ENCODE measurements around the gene RNASEH2B.

The RNASEH2B gene, protein sequence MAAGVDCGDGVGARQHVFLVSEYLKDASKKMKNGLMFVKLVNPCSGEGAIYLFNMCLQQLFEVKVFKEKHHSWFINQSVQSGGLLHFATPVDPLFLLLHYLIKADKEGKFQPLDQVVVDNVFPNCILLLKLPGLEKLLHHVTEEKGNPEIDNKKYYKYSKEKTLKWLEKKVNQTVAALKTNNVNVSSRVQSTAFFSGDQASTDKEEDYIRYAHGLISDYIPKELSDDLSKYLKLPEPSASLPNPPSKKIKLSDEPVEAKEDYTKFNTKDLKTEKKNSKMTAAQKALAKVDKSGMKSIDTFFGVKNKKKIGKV

DNA sequence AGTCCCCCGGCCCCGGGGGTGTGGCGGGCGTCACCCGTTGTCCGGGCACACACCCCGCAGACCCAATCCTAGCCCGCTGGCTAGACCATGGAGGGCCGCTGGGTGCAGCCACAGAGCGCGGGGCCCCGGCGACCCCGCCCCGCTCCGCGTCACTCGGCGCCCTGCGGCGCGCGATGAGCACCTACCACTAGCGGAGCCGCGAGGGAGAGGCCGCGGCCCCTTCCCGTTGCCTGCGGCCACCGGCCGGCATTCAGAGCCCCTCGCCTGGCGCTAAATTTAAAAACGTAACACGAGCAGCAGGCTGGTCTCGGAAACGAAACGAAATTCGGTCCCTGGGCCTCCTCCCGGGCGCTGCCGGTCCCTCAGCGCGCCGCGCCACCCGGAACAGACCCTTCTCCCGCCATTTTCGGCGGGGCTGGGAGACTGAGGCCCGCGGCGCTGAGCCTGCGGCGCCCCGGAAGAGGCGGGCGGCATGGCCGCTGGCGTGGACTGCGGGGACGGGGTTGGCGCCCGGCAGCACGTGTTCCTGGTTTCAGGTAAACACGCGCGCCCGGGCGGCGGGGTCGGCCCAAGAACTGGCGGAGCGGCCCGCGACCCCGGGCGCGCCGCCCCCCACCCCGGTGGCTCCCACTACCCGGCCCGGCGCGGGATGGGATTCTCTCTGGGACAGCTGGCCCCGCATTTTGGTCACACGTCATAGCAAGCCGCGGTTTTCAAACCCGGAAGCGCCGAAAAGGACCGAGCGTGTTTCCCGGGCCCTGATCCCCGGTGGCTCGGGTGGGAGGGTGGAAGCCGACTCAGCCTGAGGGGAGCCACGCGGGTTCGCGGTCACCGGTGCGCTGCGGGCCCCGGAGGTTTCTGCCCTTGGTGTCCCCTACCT, at the start of gene RNASEH2B:
RNASEH2B (plus strand) TSS at position 187 of the 880 bp plus-strand sequence; CDS start at position 473, 286 bp downstream.
- peak; percentile 48 to 60 for DNase-seq

DNA sequence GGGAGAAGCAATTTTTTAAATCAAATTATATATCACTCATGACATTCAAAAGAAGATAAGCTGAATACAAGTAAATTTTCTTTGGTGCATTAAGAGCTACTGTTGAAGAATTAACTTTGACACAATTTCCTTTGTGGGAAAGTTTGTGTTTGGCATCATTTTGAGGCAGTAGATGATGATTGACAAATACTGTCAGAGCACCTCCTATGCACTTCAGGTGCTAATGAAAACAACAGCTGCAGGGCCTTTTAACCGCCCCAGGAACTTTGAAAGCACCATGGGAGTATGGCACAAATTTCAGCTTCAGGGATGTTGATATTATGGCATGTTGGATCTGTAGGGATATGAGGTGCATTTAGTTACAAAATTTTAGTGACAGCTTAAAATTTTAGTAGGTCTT, 45.1 kb upstream of the RNASEH2B start:
- no peak for DNase-seq

DNA sequence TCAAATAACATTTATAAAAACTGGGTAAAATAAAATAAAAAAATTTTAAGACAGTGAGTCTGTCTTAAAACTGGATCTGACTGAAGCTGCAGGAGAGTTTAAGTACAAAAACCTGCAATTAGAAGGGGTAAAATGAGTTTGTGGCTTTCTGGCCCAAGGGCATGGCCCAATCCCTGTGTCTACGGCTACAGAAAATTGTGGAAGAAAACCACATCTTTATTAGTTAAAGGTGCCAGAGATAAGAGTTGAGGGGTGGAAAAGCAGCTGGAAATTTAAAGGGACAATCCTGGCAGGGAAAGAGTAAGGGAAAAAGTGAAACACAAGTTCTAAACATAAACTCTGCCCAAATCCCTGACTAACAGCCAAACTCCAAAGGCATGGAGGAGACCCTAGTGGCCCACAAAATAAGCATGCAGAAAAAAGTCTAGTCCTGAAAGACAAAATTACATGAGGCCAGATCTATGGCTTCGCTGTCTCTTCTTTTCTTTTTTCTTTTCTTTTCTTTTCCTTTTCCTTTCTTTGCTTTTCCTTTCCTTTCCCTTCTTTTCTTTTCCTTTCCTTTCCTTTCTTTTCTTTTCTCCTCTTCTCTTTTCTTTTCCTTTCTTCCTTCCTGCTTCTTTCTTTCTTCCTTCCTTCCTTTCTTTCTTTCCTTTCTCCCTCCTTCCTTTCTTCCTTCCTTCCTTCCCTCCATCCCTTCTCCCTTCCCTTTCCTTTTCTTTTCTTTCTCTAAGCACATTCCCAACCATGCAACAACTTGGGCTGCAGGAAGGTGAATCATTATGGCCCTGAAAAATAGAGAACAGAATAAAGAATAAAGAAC, 42.6 kb upstream of the RNASEH2B start:
- DNase-seq, result no peak

DNA sequence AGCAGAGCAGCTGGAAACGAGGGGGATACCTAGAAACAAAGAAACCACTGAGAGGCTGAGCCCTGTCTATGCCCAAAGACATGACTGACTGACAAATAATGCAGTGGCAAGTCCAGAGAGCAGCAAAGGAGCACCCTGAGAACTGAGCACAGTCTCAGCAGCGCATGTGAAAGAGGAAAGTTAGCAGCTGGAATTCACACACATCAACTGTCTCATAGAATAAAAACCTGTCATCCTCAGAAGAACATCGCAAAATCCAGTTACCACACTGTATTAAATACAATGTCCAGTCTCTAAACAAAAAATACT, 42.0 kb upstream of the RNASEH2B start:
- no peak for DNase-seq

DNA sequence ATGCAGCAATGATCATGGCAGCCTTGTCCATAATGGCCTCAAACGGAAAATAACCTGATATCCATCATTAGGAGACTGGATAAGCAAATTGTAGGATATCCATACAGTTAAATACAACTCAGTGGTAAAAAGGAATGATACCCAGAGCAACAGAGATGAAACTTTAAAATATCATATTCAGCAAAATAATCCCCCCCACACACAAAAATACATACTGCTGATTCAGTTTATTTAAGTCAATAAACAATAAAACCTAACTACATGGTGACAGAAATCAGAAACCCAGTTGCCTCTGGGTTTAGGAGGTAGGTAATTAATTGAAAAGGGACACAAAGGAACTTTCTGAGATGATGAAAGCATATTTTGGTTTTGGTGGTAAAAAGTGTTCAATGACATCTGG, 38.2 kb upstream of the RNASEH2B start:
- DNase-seq, result no peak

DNA sequence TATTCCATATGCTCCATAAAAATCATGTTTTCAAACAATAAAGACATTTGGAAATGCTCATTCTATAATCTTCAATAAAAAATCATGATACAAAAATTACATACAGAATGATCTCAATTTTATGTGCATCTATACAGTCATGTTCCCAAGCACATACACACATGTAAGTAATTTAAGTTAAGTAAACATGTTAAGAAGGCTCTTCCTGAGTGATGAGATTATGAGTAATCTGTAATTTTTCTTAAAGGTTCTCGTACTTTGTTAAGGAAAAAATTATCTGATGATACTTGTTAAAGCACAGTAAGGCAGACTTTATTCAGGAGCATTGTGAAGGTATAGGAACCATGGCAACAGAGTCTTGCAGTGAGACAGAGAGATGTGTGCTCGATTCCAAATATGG, 36.1 kb upstream of the RNASEH2B start:
- no peak for DNase-seq

DNA sequence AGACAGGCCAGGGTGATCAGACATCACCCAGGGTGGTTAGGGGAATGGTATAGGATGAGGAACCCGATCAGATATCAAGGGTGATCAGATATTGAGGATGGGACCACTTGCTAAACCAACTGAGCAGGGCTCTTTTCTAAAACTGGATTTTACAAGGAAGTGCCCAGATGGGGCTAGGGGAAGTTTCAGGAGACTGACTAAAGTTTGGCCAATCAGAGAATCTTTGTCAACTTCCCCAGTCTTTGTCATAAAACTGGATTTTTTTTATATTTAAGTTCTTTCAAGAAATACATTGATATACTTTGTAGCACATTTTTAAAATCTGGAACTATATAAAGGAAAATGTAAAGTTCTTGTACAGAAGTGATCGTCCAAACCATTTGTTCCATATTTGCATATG, 35.6 kb upstream of the RNASEH2B start:
- peak; percentile 45 to 73 for DNase-seq

DNA sequence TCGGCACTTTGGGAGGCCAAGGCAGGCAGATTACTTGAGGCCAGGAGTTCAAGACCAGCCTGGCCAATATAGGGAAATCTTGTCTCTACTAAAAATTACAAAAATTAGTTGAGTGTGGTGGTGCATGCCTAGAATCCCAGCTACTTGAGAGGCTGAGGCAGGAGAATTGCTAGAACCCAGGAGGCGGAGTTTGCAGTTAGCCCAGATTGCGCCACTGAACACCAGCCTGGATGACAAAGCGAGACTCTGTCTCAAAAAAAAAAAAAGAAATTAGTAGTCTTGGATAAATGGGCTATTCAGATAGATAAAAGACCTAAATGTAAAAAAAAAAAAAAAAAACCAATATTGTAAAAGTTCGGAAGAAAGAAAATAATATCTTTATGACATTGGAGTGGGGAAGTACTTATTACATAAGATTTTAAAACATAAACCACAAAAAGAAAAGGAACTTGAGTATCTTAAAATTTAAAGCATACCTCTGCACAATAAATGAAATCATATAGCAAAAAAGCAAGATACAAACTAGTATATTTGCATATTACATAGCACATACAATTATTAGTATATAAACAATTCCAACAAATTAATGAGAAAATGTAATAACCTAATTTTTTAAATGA, 26.7 kb upstream of the RNASEH2B start:
- DNase-seq, result peak; percentile 26 to 33

DNA sequence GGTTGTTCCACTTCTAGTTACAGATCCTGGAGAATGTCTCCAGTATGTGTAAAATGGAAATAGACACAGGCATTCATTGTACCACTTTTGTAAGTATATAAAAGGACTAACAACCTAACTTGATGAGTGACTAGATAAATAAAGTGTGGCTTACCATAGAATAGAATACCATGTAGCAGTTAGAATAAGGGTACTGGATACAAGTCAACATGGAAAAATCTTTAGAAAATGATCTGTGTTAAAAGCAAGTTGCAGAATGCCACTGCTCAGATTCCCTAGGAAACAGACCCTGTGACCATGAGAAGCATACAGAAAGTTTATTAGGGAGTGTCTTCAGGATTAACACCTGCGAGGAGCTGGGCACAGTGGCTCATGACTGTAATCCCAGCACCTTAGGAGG, 25.9 kb upstream of the RNASEH2B start:
- no peak for DNase-seq

DNA sequence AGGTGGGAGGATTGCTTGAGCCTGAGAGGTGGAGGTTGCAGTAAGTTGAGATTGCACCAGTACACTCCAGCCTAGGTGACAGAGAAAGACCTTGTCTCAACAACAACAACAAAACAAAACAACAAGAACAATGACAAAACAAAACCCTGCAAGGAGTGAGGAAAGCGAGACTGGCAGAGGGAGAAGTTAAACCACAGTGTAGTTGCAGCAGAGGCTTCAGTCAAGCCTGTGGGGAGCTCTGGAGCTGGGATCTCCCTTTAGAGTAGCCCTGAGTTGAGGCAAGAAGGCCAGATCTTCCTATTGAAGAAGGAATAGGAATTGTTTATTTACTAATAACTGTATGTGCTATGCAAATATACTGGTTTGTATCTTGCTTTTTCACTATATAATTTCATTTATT, 25.3 kb upstream of the RNASEH2B start:
- peak; percentile 34 to 63 for DNase-seq

DNA sequence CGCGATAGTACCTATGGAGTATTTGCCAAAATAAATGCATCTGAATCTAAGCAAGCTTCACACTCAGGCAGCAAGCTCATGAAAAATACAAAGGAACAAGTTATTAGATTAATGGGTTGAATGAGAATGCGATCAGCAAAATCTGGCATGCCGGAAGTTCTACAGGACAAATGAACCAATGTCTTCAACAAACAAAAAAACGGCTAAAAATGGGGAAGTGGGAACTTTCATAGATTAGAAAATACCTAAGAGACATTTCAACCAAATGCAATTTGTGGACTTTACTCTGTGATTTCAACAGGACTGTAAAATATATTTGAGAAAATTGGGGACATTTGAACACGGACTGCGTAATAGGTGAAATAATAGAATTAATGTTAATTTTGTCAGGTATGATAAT, 22.4 kb upstream of the RNASEH2B start:
- DNase-seq, result peak; percentile 46 to 52

DNA sequence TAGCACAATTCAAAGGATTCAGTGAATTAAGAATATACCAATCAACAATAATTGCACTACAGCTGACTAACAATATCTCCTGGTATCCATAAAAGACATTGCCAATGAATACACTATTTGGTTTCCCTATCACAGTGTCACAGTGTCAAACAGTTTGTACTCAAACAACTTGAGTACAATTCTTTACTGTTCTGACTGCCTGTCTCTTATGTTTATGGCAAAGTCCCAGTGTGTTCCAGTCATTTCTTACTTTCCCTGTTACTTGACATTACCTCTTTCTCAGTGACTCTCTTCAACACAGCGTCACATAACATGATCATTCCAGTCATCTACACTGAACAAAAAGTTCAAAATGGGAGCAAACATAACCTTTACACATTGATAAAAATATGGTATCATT, 21.2 kb upstream of the RNASEH2B start:
- DNase-seq, result no peak

DNA sequence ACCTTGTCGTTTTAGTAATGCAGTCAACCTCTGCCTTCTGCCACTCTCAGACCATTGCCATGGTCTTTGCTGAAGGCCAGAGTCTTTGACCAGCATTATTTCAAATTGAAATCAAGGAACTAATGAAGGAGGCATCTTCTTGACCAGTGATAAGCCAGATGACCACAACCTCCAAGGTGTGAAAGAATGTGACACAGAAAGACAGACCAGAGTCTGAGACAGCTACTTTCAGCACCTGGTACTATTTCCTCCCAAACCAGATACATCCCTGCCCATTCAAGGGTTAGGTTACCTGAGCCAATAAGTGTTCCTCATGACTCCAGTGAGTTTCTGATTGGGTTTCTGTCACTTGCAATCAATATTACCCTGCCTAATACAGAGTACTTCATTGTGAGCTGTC, 20.3 kb upstream of the RNASEH2B start:
- no peak for DNase-seq

DNA sequence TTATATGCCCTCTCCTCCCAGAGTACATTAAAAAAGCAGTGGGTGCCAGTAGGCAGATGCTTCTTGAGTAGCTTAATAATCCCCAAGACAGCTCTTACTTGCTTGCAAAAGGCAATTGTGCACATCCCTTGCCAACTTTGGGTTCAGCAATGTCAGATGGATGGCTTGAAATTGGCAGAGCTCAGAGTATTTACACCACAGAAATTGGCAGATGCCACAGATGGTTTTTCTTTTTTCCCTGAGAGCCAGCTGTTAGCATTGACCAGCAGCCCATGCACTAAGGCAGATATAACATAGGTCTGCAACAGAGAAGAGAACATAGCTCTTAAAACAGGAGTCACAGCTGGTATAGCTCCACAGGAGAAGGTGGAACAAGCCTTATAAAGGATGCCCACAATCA, 18.4 kb upstream of the RNASEH2B start:
- no peak for DNase-seq

DNA sequence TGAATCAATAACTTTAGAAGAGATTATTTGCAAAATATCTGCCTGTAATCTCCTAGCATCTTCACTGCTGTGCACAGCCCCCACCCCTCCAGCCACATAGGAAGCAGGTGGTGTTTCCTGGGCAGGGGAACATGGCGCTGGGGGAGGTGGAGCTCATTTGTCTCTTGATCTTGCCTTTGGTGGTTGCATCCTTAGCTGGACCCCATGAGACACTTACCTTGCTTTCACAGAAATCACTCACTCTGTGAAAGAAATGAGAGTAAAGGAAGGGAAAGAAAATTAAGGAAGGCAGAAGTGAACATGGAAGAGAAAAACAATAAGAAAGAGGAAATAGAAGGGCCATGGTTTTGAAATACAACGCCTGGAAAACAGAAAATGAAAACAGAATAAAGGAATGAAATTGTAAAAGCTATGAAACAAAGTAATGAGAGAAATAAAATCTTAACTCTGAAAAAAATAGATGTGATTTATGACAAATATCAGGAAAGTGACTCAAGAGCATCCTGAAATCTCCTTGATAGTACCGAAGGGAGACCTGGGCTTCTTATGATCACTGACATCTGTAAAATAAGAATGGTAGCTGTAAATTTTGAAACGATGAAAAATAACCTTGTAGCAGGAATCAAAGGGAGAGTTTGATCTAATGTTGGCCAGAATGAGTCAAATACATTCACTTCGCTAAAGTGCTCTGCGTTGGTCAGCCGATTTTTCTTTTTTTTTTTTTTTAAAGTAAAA, 17.2 kb upstream of the RNASEH2B start:
- no peak for DNase-seq

DNA sequence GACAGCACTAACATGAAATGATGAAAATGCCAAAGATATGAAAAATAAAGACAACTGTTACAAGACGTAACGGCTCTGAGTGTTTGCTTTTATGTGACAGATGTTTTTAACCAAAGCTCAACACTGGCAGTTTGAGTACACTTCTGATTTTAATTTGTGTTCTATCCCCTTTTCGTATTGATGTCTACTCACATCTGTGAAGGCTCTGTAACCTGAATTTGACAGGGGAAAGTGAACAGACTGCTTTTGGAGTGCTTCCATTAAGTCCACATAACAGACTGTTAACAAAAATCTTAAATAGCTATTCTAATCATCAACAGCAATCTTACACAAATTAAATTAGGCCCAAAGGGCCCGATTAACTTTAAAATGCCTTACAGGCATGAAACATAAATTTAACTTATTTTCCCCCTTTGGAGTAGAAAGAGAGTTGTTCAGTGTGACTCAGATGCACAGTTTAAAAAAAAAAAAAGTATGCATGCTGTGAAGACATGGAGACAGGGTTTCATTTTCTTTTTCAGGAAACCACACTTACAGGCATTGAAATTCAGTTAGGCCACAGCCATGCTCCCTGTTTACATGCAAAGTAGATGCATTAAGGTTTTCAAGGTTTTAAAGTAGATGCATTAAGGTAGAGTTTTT, 16.3 kb upstream of the RNASEH2B start:
- peak; percentile 40 to 47 for DNase-seq

DNA sequence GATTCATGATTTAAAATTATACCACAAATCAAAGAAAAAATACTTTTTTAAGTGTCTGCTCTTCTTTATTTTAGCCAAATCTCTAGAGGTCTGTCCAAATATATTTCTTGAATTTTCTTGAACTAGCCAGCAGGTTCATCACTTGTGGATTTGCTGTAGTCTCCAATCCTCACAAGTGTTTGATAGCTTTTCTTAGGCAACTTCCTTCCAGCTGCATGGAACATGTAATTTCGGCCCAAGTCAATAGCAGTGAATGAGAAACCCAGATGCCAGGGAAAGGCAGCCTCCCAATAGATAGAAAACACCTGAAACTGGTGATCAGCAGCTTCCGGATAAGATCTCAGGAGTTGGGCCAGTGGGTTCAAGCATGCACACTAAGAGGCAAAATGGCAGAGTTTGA, 15.6 kb upstream of the RNASEH2B start:
- no peak for DNase-seq

DNA sequence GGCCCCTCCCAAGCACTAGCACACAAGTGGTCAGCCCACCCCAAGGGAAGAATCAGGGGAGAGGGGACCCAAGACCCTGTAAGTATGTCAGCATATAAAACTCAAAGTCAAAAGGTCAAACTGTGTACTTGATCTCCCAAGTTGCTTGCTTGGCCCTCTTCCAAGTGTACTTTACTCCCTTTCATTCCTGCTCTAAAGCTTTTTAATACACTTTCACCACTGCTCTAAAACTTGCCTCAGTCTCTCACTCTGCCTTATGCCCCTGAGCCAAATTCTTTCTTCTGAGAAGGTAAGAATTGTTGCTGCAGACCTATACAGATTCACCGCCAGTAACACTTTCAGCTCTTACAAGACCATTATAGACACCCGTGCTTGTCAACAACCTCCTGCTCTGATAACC, 15.1 kb upstream of the RNASEH2B start:
- no peak for DNase-seq

DNA sequence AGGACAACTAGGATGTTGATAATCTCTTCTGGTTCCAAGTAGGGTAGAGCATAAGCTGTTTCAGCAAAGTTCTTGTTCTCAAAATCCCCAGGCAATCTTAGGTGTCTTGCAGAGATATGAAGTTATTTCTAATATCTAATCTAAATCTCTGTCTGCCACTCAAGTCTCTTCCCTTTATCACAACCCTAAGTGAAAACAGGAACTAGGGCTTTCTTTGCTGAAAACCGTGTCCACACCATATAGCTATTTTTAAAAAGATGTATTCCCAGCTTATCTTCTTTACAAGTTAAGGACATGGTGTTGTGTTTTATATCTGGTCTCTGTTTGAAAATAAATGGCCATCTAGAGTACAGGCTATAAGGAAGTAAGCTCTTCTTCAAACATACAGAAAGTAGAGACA, 11.3 kb upstream of the RNASEH2B start:
- DNase-seq, result no peak

DNA sequence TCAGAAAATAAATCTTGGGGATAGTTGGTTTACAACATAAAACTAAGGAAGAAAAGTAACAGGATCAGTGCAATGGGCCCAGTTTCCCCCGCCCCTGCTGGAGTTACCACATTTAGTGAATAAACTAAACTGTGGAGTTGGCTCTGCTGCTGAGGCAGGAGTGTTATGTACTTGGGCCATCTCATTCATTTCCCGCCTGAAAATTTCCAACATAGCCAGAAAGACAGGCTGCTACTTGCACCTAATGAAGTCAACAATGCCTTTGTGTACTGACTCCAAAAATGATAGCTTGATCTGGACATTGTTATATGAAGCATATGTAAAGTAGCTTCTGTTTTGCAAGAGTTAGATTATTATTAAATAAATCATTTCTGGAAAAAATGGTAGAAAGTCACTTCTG, 7.9 kb upstream of the RNASEH2B start:
- no peak for DNase-seq

DNA sequence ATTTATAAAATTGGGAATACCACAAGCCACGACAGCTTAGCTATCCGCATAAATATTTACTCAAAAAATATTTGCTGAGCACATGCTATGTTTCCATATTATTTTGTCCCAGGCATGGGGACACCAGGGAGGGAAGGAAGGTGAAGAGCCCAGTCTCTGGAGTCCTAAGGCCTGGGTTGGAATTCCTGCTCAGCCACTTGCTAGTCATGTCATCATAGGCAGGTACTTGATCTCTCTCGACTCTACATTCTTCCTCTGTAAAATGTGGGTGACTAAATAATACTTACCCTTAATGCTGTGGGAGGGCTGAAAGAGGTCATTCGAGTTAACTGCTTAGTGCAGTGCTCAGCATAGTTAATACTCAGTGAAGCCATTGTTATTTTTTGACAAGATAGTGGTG, 4.3 kb upstream of the RNASEH2B start:
- no peak for DNase-seq

DNA sequence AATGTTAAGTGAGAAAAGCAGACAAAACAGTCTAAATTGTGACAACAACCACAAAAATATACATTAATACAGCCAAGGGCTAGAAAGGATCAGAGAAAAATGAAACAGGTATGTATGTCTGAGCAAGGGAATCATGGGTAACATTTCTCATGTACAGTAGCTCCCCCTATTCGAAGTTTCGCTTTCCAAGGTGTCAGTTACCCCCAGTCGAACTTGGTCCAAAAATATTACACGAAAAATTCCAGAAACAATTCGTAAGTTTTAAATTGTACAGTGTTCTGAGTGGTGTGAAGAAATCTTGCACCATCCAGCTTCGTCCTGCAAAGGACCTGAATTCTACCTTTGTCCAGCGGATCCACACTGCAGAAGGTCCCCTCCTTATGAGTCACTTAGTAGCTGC, 1.8 kb upstream of the RNASEH2B start:
- no peak for DNase-seq

Data from inflammatory macrophage treated with lipopolysaccharide for 1 hour (primary cell).